ENCODE data around the gene RGS5.
"Not testable (repeated sequence)": the region's sequence is repeated elsewhere in the genome, so short reads cannot be mapped to it uniquely, and the experiment has no call there.

RGS5 gene

GRCh38 chr1:163202833-163203451, at the start of gene RGS5:
RGS5 (minus strand) TSS chr1:163202916; CDS start chr1:163202835, 81 bp downstream.
- no peak for DNase-seq

GRCh38 chr1:163250382-163250974, 47.8 kb upstream of the RGS5 start:
- DNase-seq: no peak

- no peak for DNase-seq
Measured at GRCh38 chr1:163248064-163248463, 45.3 kb upstream of the RGS5 start.

- DNase-seq: not testable (repeated sequence)
Measured at GRCh38 chr1:163244648-163245047, 41.9 kb upstream of the RGS5 start.

- no peak for DNase-seq
Measured at GRCh38 chr1:163241746-163242145, 39.0 kb upstream of the RGS5 start.

- no peak for DNase-seq
Measured at GRCh38 chr1:163240705-163241104, 38.0 kb upstream of the RGS5 start.

GRCh38 chr1:163233643-163234042, 30.9 kb upstream of the RGS5 start:
- not testable (repeated sequence) for DNase-seq

GRCh38 chr1:163231385-163231784, 28.7 kb upstream of the RGS5 start:
- no peak for DNase-seq

GRCh38 chr1:163230827-163231226, 28.1 kb upstream of the RGS5 start:
- DNase-seq: no peak

- not testable (repeated sequence) for DNase-seq
Measured at GRCh38 chr1:163228271-163228670, 25.6 kb upstream of the RGS5 start.

- DNase-seq: no peak
Measured at GRCh38 chr1:163227126-163227525, 24.4 kb upstream of the RGS5 start.

GRCh38 chr1:163213626-163214025, 10.9 kb upstream of the RGS5 start:
- no peak for DNase-seq

- no peak for DNase-seq
Measured at GRCh38 chr1:163211667-163212066, 9.0 kb upstream of the RGS5 start.

- DNase-seq: no peak
Measured at GRCh38 chr1:163205513-163205912, 2.8 kb upstream of the RGS5 start.

GRCh38 chr1:163203561-163203960, 845 bp upstream of the RGS5 start:
- no peak for DNase-seq

- DNase-seq: no peak
Measured at GRCh38 chr1:163201906-163202305, 810 bp downstream of the RGS5 start.

- no peak for DNase-seq
Measured at GRCh38 chr1:163197022-163197421, 5.7 kb downstream of the RGS5 start.

GRCh38 chr1:163196449-163196787, 6.3 kb downstream of the RGS5 start:
- no peak for DNase-seq

- no peak for DNase-seq
Measured at GRCh38 chr1:163195728-163196448, 6.8 kb downstream of the RGS5 start.

GRCh38 chr1:163191301-163191700, 11.4 kb downstream of the RGS5 start:
- DNase-seq: no peak

- no peak for DNase-seq
Measured at GRCh38 chr1:163188947-163189346, 13.8 kb downstream of the RGS5 start.

- DNase-seq: no peak
Measured at GRCh38 chr1:163187849-163188248, 14.9 kb downstream of the RGS5 start.

- DNase-seq: no peak
Measured at GRCh38 chr1:163186862-163187261, 15.9 kb downstream of the RGS5 start.

GRCh38 chr1:163182330-163182949, 20.3 kb downstream of the RGS5 start:
- DNase-seq: no peak
